CD4-positive, alpha-beta T cell treated with Interleukin-12 subunit alpha and Interleukin-12 subunit beta, for 1 hour (primary cell): Measurements from ENCODE around the gene ASAP2.
A peak's percentile ranks its signal among the peaks of the same experiment; 100 is the strongest.

Experiments
- DNase-seq: peaks from one replicate; pipeline ENCODE4 v3.0.0-alpha.2; 2020

ASAP2 gene

GRCh38 chr2:9330612-9331270 is 124.1 kb downstream of the ASAP2 start:
- no peak for DNase-seq

GRCh38 chr2:9331704-9332103 is 125.1 kb downstream of the ASAP2 start:
- DNase-seq, result no peak

- DNase-seq, result no peak
Observed at GRCh38 chr2:9332136-9332852, 125.7 kb downstream of the ASAP2 start.

GRCh38 chr2:9332853-9333245 is 126.2 kb downstream of the ASAP2 start:
- DNase-seq, result no peak

- no peak for DNase-seq
Observed at GRCh38 chr2:9333591-9334171, 127.1 kb downstream of the ASAP2 start.

GRCh38 chr2:9334761-9335160 is 128.1 kb downstream of the ASAP2 start:
- DNase-seq, result no peak

- no peak for DNase-seq
Observed at GRCh38 chr2:9335322-9335832, 128.8 kb downstream of the ASAP2 start.

GRCh38 chr2:9336241-9336575 is 129.6 kb downstream of the ASAP2 start:
- DNase-seq, result peak; percentile 5

GRCh38 chr2:9336576-9337314 is 130.1 kb downstream of the ASAP2 start:
- no peak for DNase-seq

- no peak for DNase-seq
Observed at GRCh38 chr2:9337901-9338300, 131.3 kb downstream of the ASAP2 start.

GRCh38 chr2:9341337-9341887 is 134.8 kb downstream of the ASAP2 start:
- DNase-seq, result no peak

GRCh38 chr2:9342659-9343058 is 136.0 kb downstream of the ASAP2 start:
- DNase-seq, result no peak

- DNase-seq, result no peak
Observed at GRCh38 chr2:9343524-9343923, 136.9 kb downstream of the ASAP2 start.

- DNase-seq, result no peak
Observed at GRCh38 chr2:9344434-9344833, 137.8 kb downstream of the ASAP2 start.

GRCh38 chr2:9345343-9345742 is 138.7 kb downstream of the ASAP2 start:
- no peak for DNase-seq

- no peak for DNase-seq
Observed at GRCh38 chr2:9345997-9346396, 139.4 kb downstream of the ASAP2 start.

- no peak for DNase-seq
Observed at GRCh38 chr2:9346885-9347284, 140.3 kb downstream of the ASAP2 start.

- no peak for DNase-seq
Observed at GRCh38 chr2:9347411-9347881, 140.8 kb downstream of the ASAP2 start.

- no peak for DNase-seq
Observed at GRCh38 chr2:9354318-9354717, 147.7 kb downstream of the ASAP2 start.

GRCh38 chr2:9355270-9355669 is 148.7 kb downstream of the ASAP2 start:
- no peak for DNase-seq

GRCh38 chr2:9355716-9356115 is 149.1 kb downstream of the ASAP2 start:
- DNase-seq, result no peak

GRCh38 chr2:9356261-9356660 is 149.6 kb downstream of the ASAP2 start:
- DNase-seq, result no peak

GRCh38 chr2:9358846-9359245 is 152.2 kb downstream of the ASAP2 start:
- DNase-seq, result no peak
